Measurements from ENCODE around the gene FERD3L.

The FERD3L gene

DNA sequence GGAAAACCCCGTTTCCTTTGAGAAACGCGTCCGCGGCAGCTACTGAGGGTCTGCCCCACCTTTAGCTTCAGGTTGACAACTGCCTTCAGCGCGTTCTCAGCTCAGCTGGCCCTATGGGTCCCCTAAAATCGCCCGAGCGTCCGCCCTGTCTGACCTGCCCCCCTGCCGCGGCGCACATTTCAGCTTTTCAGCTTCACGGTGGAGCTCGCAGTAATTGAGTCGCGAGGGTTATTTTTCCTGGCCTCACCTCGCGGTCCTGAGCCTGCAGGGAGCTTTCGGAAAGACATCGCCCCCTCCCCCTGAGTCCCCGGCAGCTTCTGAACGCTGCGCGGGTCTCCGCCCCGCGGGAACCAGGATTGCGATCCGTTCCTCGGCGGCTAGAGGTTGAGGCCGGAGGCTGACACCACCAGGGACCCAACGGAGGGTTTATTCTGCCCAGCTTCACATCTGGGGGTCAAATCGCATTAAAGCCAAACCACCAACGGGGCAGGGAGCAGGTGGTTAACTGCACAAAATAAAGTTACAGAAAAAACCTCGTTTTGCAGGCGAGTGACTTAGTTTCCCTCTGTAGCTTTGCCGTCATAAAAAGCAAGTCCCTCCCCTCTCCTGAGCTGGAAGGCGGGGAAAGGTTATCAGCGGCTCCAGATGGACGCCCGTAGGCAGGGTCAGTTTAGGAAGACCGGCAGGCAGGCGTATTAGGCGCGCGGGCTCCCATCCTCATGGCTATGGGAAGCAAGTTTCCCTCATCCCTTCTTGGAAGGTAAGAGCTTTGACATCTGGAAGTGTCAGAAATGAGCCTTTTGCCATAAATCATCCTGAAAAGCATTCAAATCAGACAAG, 38.8 kb downstream of the FERD3L start:
- H3K9me3 ChIP-seq (replicated peaks; ENCODE audit: insufficient read depth, low read length), result no peaks in the 10 kb centered on the region
- no peaks in the 10 kb centered on the region for H3K9me2 ChIP-seq (replicated peaks; ENCODE audit: insufficient read depth, low read length)
- H3K4me2 ChIP-seq (ENCODE audit: low read depth, low read length), result peak overlapping the region; percentile 80
- H4K20me1 ChIP-seq (ENCODE audit: insufficient read depth, low read length), result no peaks in the 10 kb centered on the region
- H3K36me3 ChIP-seq (replicated peaks; ENCODE audit: insufficient read depth, low read length), result no peaks in the 10 kb centered on the region
- no peak overlapping the region for H3K9ac ChIP-seq (ENCODE audit: low read length)
- peak overlapping the region; percentile 47 for H3K4me3 ChIP-seq (ENCODE audit: low read length)
- 0 out of 2 replicates have a peak, but pooled peaks cover 3% of the 10 kb centered on the region for H3K4me1 ChIP-seq (ENCODE audit: low read length)
- H2AFZ ChIP-seq (ENCODE audit: low read length), result peak overlapping the region; percentile 50; the same call in 1 of the 2 replicates
- no peaks in the 10 kb centered on the region for H3F3A ChIP-seq (ENCODE audit: insufficient read depth, low read length)
- H3K27me3 ChIP-seq (replicated peaks; ENCODE audit: insufficient read depth, low read length), result no peaks in the 10 kb centered on the region; the same call in 1 of the 2 replicates
- TF ChIP-seq EZH2phosphoT487 (IDR thresholded peaks at IDR 0.05; ENCODE audit: low read length) (no peak), EZH2 (optimal IDR thresholded peaks at IDR 0.05; ENCODE audit: low read depth, low read length) (no peak)
- TF ChIP-seq, protein P1, sequence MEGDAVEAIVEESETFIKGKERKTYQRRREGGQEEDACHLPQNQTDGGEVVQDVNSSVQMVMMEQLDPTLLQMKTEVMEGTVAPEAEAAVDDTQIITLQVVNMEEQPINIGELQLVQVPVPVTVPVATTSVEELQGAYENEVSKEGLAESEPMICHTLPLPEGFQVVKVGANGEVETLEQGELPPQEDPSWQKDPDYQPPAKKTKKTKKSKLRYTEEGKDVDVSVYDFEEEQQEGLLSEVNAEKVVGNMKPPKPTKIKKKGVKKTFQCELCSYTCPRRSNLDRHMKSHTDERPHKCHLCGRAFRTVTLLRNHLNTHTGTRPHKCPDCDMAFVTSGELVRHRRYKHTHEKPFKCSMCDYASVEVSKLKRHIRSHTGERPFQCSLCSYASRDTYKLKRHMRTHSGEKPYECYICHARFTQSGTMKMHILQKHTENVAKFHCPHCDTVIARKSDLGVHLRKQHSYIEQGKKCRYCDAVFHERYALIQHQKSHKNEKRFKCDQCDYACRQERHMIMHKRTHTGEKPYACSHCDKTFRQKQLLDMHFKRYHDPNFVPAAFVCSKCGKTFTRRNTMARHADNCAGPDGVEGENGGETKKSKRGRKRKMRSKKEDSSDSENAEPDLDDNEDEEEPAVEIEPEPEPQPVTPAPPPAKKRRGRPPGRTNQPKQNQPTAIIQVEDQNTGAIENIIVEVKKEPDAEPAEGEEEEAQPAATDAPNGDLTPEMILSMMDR (IDR thresholded peaks at IDR 0.05; ENCODE audit: low read length), result no peak
- H3K79me2 ChIP-seq (ENCODE audit: low read length), result no peaks in the 10 kb centered on the region
- DNase-seq, result no peak
- H3K27ac ChIP-seq (ENCODE audit: low read length), result no peak overlapping the region

DNA sequence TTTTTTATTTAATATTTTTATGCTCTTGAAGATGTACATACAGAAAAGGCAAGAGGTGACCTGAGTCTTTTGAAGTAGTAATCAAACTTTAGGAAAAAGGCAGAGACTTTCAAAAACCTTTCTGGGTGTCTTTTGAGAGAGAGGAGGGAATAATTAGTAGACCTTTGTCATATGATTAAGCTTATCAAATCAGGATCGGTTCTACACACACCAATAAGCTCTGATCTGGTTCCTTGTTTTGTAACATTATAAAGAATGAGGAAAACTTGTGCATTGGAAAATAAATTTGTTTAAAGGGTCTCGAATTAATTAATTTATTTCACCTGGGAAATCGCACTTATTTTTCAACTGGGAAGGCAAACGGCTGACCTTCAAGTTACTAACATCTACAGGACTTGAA, 39.7 kb downstream of the FERD3L start:
- DNase-seq, result no peak
- no peak overlapping the region for H3K9ac ChIP-seq (ENCODE audit: low read length)
- no peaks in the 10 kb centered on the region; the same call in 1 of the 2 replicates for H3K27me3 ChIP-seq (replicated peaks; ENCODE audit: insufficient read depth, low read length)
- no peak overlapping the region for H2AFZ ChIP-seq (ENCODE audit: low read length)
- 0 out of 2 replicates have a peak, but pooled peaks cover 3% of the 10 kb centered on the region for H3K4me1 ChIP-seq (ENCODE audit: low read length)
- H3K36me3 ChIP-seq (replicated peaks; ENCODE audit: insufficient read depth, low read length), result no peaks in the 10 kb centered on the region
- TF ChIP-seq EZH2 (optimal IDR thresholded peaks at IDR 0.05; ENCODE audit: low read depth, low read length), result no peak
- TF ChIP-seq EZH2phosphoT487 (IDR thresholded peaks at IDR 0.05; ENCODE audit: low read length), result no peak
- TF ChIP-seq, protein P1 (IDR thresholded peaks at IDR 0.05; ENCODE audit: low read length), result no peak
- H3K27ac ChIP-seq (ENCODE audit: low read length), result no peak overlapping the region
- H4K20me1 ChIP-seq (ENCODE audit: insufficient read depth, low read length), result no peaks in the 10 kb centered on the region
- no peak overlapping the region for H3K4me2 ChIP-seq (ENCODE audit: low read depth, low read length)
- no peaks in the 10 kb centered on the region for H3K79me2 ChIP-seq (ENCODE audit: low read length)
- no peaks in the 10 kb centered on the region for H3K9me2 ChIP-seq (replicated peaks; ENCODE audit: insufficient read depth, low read length)
- H3K9me3 ChIP-seq (replicated peaks; ENCODE audit: insufficient read depth, low read length), result no peaks in the 10 kb centered on the region
- H3K4me3 ChIP-seq (ENCODE audit: low read length), result no peak overlapping the region
- no peaks in the 10 kb centered on the region for H3F3A ChIP-seq (ENCODE audit: insufficient read depth, low read length)

DNA sequence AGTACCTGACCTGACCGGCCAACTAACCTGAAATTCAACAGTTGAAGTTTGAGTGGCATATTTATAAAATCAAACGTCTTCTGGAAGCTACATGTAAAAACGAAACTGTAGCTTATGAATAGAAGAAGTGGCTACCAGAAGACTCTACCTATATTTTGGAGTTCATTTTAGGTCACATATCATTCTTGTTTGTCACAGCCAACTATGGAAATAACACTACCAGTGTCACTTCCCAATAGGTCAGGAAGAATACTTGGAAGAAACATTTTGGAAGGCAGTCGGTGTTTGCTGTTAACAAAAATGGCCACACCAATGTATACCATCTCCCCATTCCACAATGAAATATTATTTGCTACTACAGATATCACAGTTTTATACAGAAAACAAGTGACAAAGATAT, 40.4 kb downstream of the FERD3L start:
- H3K9me3 ChIP-seq (replicated peaks; ENCODE audit: insufficient read depth, low read length), result no peaks in the 10 kb centered on the region
- H3K9ac ChIP-seq (ENCODE audit: low read length), result no peak overlapping the region
- no peak for TF ChIP-seq EZH2phosphoT487 (IDR thresholded peaks at IDR 0.05; ENCODE audit: low read length)
- no peak for TF ChIP-seq EZH2 (optimal IDR thresholded peaks at IDR 0.05; ENCODE audit: low read depth, low read length)
- TF ChIP-seq, protein P1 (IDR thresholded peaks at IDR 0.05; ENCODE audit: low read length), result no peak

More for the DNA sequence above, 40.4 kb downstream of the FERD3L start:
- Histone ChIP-seq H3K4me3 (ENCODE audit: low read length) (no peak overlapping the region), H2AFZ (ENCODE audit: low read length) (no peak overlapping the region), H3K9me2 (replicated peaks; ENCODE audit: insufficient read depth, low read length) (no peaks in the 10 kb centered on the region), H3K4me2 (ENCODE audit: low read depth, low read length) (no peak overlapping the region), H3K27ac (ENCODE audit: low read length) (no peak overlapping the region), H3K27me3 (replicated peaks; ENCODE audit: insufficient read depth, low read length) (no peaks in the 10 kb centered on the region; the same call in 1 of the 2 replicates), H3K36me3 (replicated peaks; ENCODE audit: insufficient read depth, low read length) (no peaks in the 10 kb centered on the region), H4K20me1 (ENCODE audit: insufficient read depth, low read length) (no peaks in the 10 kb centered on the region), H3K79me2 (ENCODE audit: low read length) (no peaks in the 10 kb centered on the region), H3F3A (ENCODE audit: insufficient read depth, low read length) (no peaks in the 10 kb centered on the region), H3K4me1 (ENCODE audit: low read length) (0 out of 2 replicates have a peak, but pooled peaks cover 3% of the 10 kb centered on the region)
- no peak for DNase-seq
